Progenitor cell of endocrine pancreas (in vitro differentiated cells): ENCODE data around the gene CERT1. TPM values are rescaled to one million over a fixed set of nuclear protein-coding genes. Genes with fewer than 3 reads are reported as not detected.
A peak's percentile ranks its signal among the peaks of the same experiment; 100 is the strongest.

Source experiments
- DNase-seq: peaks from one replicate; pipeline ENCODE4 v3.0.0; 2021; ENCODE audit warnings: low spot score; ENCODE audit not compliant: unreplicated experiment
- H3K27ac Mint-ChIP-seq: 2 replicates; pipeline ENCODE4 v1.8.0; 2021; ENCODE audit warnings: mild to moderate bottlenecking, moderate library complexity, mixed read lengths
- H3K27me3 Mint-ChIP-seq: 2 replicates; pipeline ENCODE4 v1.8.0; 2021; ENCODE audit warnings: mixed read lengths
- H3K36me3 Mint-ChIP-seq: 2 replicates; pipeline ENCODE4 v1.8.0; 2022; ENCODE audit warnings: mixed read lengths; ENCODE audit not compliant: insufficient read depth
- H3K4me1 Mint-ChIP-seq: 2 replicates; pipeline ENCODE4 v1.8.0; 2021; ENCODE audit warnings: low read depth, mixed read lengths
- H3K4me3 Mint-ChIP-seq: 2 replicates; pipeline ENCODE4 v1.8.0; 2021; ENCODE audit warnings: low read depth, mild to moderate bottlenecking, moderate library complexity, mixed read lengths
- H3K9me3 Mint-ChIP-seq: 2 replicates; pipeline ENCODE4 v1.8.0; 2021; ENCODE audit warnings: low read depth, mixed read lengths
- CTCF ChIP-seq: fragments of 200-600 bp; sonication (generic); IDR thresholded peaks from one replicate; pipeline ENCODE4 v1.5.0; 2021; ENCODE audit warnings: antibody characterized with exemption, mild to moderate bottlenecking; ENCODE audit not compliant: unreplicated experiment
- total RNA-seq: library from RNA; stranded (reverse); gene quantifications from 2 replicates; pipeline ENCODE4 v1.2.1, GENCODE V29; 2021

The CERT1 gene
- total RNA-seq, 1 donor from 2014 or later = 50.8 TPM

GRCh38 chr5:75519761-75520160 lies 8.3 kb upstream of the CERT1 start:
- peaks cover 28% of the 10 kb centered on the region for H3K9me3 Mint-ChIP-seq
- H3K36me3 Mint-ChIP-seq = peaks cover 25% of the 10 kb centered on the region
- no peak overlapping the region for H3K27ac Mint-ChIP-seq

GRCh38 chr5:75514323-75514722 lies 2.9 kb upstream of the CERT1 start:
- peaks cover 5% of the 10 kb centered on the region for H3K9me3 Mint-ChIP-seq
- DNase-seq = no peak
- H3K27ac Mint-ChIP-seq = no peak overlapping the region
- H3K4me3 Mint-ChIP-seq = no peak overlapping the region
- TF ChIP-seq CTCF = no peak
- no peaks in the 10 kb centered on the region for H3K27me3 Mint-ChIP-seq
- peaks cover 21% of the 10 kb centered on the region for H3K4me1 Mint-ChIP-seq
- H3K36me3 Mint-ChIP-seq = peaks cover 7% of the 10 kb centered on the region

More at GRCh38 chr5:75519761-75520160, 8.3 kb upstream of the CERT1 start:
- no peaks in the 10 kb centered on the region for H3K27me3 Mint-ChIP-seq
- TF ChIP-seq CTCF = no peak
- DNase-seq = no peak
- H3K4me3 Mint-ChIP-seq = no peak overlapping the region
- H3K4me1 Mint-ChIP-seq = peaks cover 5% of the 10 kb centered on the region

GRCh38 chr5:75513841-75514240 lies 2.4 kb upstream of the CERT1 start:
- TF ChIP-seq CTCF = no peak
- peaks cover 6% of the 10 kb centered on the region for H3K36me3 Mint-ChIP-seq
- peaks cover 22% of the 10 kb centered on the region for H3K4me1 Mint-ChIP-seq
- H3K27me3 Mint-ChIP-seq = no peaks in the 10 kb centered on the region
- H3K4me3 Mint-ChIP-seq = no peak overlapping the region
- no peak for DNase-seq
- H3K27ac Mint-ChIP-seq = no peak overlapping the region
- H3K9me3 Mint-ChIP-seq = peaks cover 4% of the 10 kb centered on the region

GRCh38 chr5:75512383-75513074 lies 1.1 kb upstream of the CERT1 start:
- H3K4me1 Mint-ChIP-seq = peaks cover 26% of the 10 kb centered on the region
- peak overlapping the region; percentile 95 for H3K4me3 Mint-ChIP-seq

GRCh38 chr5:75510836-75511434 lies 494 bp downstream of the CERT1 start:
- H3K27me3 Mint-ChIP-seq = no peaks in the 10 kb centered on the region
- peak overlapping the region; percentile 95 for H3K4me3 Mint-ChIP-seq
- H3K4me1 Mint-ChIP-seq = peaks cover 26% of the 10 kb centered on the region
- H3K9me3 Mint-ChIP-seq = peaks cover 8% of the 10 kb centered on the region
- peak; percentile 37 for DNase-seq
- TF ChIP-seq CTCF = no peak
- peak overlapping the region; percentile 99 for H3K27ac Mint-ChIP-seq
- peaks cover 6% of the 10 kb centered on the region for H3K36me3 Mint-ChIP-seq

More at GRCh38 chr5:75512383-75513074, 1.1 kb upstream of the CERT1 start:
- Mint-ChIP-seq H3K36me3 (peaks cover 4% of the 10 kb centered on the region), H3K27me3 (no peaks in the 10 kb centered on the region), H3K9me3 (peaks cover 5% of the 10 kb centered on the region), H3K27ac (peak overlapping the region; percentile 96)
- TF ChIP-seq CTCF = no peak
- no peak for DNase-seq
